HuH-7 (cell line): Measurements from ENCODE around the gene EHBP1L1.
A peak's percentile ranks its signal among the peaks of the same experiment; 100 is the strongest.
"Not testable (repeated sequence)": the region's sequence is repeated elsewhere in the genome, so short reads cannot be mapped to it uniquely, and the experiment has no call there.

Experiments used
- DNase-seq: peaks from one replicate; pipeline ENCODE4 v3.0.0; 2011; ENCODE audit warnings: low spot score

Gene EHBP1L1

GRCh38 chr11:65560555-65561418, 15.1 kb upstream of the EHBP1L1 start:
- peak; percentile 63 for DNase-seq

- no peak for DNase-seq
Observed at GRCh38 chr11:65562020-65562419, 13.8 kb upstream of the EHBP1L1 start.

DNA sequence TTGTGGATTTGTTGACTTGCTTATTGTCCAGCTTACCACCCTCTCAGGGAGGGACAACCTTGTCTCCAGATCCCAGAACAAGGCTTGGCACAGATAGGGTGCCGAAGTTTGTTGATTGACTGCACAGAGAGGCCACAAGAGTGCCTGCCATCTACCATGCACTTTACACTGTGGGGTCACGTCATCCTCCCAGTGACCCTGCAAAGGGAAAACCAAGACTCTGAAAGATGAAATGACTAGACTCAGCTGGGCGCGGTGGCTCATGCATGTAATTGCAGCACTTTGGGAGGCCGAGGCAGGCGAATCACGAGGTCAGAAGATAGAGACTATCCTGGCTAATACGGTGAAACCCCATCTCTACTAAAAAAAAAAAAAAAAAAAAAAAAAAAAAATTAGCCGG, 13.1 kb upstream of the EHBP1L1 start:
- DNase-seq, result no peak

GRCh38 chr11:65563601-65564000, 12.3 kb upstream of the EHBP1L1 start:
- DNase-seq, result no peak

GRCh38 chr11:65564879-65565559, 10.8 kb upstream of the EHBP1L1 start:
- DNase-seq, result not testable (repeated sequence)

DNA sequence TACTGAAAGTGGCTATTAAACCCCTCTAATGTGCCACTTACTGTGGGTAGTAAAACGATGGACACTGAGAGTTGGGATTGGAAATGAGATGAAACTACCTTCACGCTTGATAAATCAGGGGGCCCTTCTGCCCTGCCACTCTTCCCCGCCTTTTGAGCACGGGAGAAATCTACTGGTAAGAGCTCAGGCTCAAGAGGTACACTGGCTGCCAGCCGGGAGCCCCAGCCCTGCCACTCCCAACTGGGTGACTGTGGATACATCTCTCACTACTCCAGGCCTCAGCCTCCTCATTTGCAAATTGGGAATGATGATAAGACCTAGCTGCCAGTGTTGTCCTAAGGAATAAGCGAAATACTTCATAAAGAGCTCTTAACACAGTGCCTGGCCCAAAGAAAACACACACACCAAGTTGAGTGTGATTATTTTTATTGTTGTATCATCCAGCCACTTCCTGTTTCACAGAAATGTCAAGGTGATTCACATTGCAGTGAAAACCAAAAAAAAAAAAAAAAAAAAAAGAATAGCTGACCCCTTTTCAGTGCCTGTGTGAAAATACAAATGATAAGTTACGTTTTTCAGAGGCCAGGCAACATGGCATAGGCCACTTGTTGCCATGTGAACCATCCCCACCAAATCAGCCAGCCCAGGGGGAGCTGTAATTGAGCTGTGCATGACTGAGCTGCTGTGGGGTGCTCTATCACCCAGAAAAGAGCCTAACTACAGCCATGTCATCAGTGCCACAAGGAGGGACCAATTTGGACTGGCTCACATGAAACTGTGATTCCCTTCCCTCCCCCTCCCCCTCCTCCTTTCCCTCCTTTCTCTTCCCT, 10.0 kb upstream of the EHBP1L1 start:
- DNase-seq, result no peak

GRCh38 chr11:65569164-65569972, 6.5 kb upstream of the EHBP1L1 start:
- DNase-seq, result no peak

DNA sequence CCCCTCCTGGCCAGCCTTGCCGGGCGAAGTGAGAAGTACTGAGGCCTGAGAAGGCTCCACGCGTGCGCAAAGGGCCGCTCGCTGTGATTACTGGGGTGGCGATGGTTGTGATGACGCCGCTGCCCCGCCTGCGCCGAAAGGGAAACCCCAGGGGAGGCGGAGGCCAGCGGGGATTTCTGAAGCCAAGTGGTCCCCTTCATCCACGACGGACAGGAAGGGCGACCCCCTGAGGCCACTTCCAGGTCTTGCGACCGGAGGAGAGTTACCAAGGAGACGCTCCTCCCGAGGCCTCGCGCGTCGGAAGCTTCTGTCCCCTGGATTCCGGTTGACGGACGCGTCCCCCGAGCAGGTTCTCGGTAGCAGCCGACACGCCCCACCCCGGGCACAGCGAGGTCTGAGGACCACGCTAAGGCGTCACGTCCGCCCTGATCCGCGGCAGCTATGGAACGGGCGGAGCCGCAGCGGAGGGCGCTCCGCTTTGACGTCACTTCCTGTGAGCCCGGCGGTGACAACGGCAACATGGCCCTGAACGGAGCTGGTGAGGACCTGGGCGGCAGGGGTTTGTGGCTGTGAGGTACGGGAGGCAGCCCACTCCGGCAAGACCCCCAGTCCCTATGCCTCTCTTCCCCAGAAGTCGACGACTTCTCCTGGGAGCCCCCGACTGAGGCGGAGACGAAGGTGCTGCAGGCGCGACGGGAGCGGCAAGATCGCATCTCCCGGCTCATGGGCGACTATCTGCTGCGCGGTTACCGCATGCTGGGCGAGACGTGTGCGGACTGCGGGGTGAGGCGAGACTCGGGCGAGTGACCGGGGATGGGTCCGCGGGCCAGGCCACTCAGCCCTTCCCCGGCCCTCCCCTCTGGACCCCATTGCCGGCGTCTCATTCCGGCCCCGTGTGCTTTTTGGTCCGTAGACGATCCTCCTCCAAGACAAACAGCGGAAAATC, 5.6 kb upstream of the EHBP1L1 start, which contains the start of gene ZNRD2:
Gene ZNRD2, plus strand, starts transcription at position 505 of the 946 bp plus-strand sequence. Its CDS starts 15 bp downstream, at position 520.
- DNase-seq, result peak; percentile 92

DNA sequence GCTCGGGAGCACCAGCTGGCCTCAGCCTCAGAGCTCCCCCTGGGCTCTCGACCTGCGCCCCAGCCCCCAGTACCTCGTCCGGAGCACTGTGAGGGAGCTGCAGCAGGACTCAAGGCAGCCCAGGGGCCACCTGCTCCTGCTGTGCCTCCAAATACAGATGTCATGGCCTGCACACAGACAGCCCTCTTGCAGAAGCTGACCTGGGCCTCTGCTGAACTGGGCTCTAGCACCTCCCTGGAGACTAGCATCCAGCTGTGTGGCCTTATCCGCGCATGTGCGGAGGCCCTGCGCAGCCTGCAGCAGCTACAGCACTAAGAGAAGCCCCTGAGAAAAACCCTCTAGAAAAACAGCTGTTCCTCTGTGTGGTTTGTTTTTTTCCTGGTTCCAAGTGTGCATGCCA, 4.4 kb upstream of the EHBP1L1 start:
- DNase-seq, result no peak

DNA sequence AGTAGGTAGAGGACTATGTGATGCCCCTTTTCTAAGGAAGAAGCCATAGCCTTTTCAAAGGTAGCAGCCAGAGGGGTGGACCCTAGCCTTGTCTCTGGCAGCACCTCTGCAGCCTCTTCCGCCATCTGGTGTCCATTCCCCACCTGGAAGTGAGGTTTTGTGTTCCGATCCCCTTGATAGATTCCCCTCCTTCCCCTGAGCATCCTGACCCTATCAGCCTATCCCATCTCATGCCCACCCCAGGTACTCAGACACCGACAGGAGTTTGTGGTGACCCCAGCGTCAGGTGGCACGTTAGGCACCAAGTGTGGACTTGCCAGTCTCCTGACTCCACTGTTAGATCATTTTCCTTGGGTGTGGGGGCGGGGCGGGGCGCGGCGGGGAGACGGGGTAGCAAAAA, 3.9 kb upstream of the EHBP1L1 start:
- DNase-seq, result peak; percentile 77

DNA sequence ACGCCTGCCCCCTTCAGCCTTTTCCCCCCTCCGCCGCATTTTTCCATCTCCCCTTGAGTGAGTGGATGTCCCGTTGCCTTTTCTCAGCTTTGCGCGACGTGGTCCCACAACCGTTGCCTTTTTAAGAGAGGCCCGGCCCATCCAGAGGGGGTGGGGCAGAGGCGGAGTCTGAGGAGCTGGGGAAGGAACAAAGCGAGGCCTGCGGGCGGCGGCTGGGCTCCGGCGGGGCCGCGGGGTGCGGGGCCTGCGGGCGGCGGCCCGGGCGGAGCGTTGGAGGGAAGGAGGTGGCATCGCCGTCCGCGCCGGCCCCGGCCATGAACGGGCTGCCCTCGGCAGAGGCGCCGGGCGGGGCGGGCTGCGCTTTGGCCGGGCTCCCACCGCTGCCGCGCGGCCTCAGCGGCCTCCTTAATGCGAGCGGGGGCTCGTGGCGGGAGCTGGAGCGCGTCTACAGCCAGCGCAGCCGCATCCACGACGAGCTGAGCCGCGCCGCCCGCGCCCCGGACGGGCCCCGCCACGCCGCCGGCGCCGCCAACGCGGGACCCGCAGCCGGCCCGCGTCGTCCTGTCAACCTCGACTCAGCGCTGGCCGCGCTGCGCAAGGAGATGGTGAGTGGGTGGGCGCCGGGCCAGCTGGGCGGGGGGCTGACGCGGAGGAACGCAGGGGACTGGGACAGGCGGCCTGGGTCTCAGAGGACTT, 3.3 kb upstream of the EHBP1L1 start, which contains the start of gene FAM89B:
Gene FAM89B, plus strand, starts transcription at position 183 of the 696 bp plus-strand sequence. Its CDS starts 132 bp downstream, at position 315.
- DNase-seq, result peak; percentile 78

DNA sequence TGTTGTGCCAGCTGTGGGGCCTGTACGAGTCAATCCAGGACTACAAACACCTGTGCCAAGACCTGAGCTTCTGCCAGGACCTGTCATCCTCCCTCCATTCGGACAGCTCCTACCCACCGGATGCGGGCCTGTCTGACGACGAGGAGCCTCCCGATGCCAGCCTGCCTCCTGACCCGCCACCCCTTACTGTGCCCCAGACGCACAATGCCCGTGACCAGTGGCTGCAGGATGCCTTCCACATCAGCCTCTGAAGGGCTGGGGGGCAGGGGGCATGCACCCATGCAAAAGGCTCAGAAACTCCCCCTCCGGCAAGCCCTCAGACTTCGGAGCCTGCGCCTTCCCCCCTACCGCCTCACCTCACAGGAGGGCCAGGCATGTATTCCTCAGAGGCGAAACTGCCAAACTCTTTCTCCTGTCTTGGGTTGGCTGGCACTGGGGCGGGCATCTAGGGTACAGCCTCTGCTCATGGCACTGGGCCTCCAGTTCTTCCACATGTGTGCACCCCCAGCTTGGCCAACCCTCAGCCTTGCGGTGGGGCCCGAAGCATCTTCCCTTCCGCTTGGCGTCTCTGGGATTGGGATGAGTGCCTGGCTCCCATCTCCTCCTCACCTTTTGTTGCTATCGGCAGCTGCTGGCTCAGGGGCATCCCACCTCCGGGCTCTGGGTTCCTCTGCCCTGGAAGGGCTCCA, 2.3 kb upstream of the EHBP1L1 start:
- no peak for DNase-seq

GRCh38 chr11:65574109-65574810, 1.6 kb upstream of the EHBP1L1 start:
- DNase-seq, result peak; percentile 88

GRCh38 chr11:65574811-65575567, 864 bp upstream of the EHBP1L1 start:
- DNase-seq, result no peak

- DNase-seq, result no peak
Observed at GRCh38 chr11:65576232-65576866, 496 bp downstream of the EHBP1L1 start.

GRCh38 chr11:65576867-65577755, 1.3 kb downstream of the EHBP1L1 start:
- no peak for DNase-seq
